Neural crest cell (in vitro differentiated cells): Measurements from ENCODE around the gene ACTN4. TPM values are rescaled to one million over a fixed set of nuclear protein-coding genes. Genes with fewer than 3 reads are reported as not detected.

Experiments
- DNase-seq: peaks from one replicate; pipeline ENCODE4 v3.0.0; 2021; ENCODE audit warnings: low read depth, mixed read lengths, low spot score
- H3K27ac Mint-ChIP-seq: one replicate; pipeline ENCODE4 v1.8.0; 2021; ENCODE audit warnings: mild to moderate bottlenecking, mixed read lengths; ENCODE audit not compliant: unreplicated experiment
- H3K27me3 Mint-ChIP-seq: 2 replicates; pipeline ENCODE4 v1.8.0; 2021; ENCODE audit warnings: low read depth, mild to moderate bottlenecking, mixed read lengths
- H3K36me3 Mint-ChIP-seq: 2 replicates; pipeline ENCODE4 v1.8.0; 2021; ENCODE audit warnings: low read depth, mild to moderate bottlenecking, mixed read lengths
- H3K4me1 Mint-ChIP-seq: 2 replicates; pipeline ENCODE4 v1.8.0; 2021; ENCODE audit warnings: mixed read lengths
- H3K4me3 Mint-ChIP-seq: one replicate; pipeline ENCODE4 v1.8.0; 2021; ENCODE audit warnings: mild to moderate bottlenecking, mixed read lengths
- H3K9me3 Mint-ChIP-seq: 2 replicates; pipeline ENCODE4 v1.8.0; 2021; ENCODE audit warnings: mixed read lengths
- total RNA-seq: library from RNA; stranded (reverse); gene quantifications from 2 replicates; pipeline ENCODE4 v1.2.1, GENCODE V29; 2021
- TF ChIP-seq, protein P1 (sequence below): fragments of 200-600 bp; sonication (generic); conservative IDR thresholded peaks from 2 replicates; pipeline ENCODE4 v1.5.0; 2021; ENCODE audit warnings: antibody characterized with exemption, mild to moderate bottlenecking

Gene ACTN4
- total RNA-seq, 1 donor from 2014 or later = 324 TPM

DNA sequence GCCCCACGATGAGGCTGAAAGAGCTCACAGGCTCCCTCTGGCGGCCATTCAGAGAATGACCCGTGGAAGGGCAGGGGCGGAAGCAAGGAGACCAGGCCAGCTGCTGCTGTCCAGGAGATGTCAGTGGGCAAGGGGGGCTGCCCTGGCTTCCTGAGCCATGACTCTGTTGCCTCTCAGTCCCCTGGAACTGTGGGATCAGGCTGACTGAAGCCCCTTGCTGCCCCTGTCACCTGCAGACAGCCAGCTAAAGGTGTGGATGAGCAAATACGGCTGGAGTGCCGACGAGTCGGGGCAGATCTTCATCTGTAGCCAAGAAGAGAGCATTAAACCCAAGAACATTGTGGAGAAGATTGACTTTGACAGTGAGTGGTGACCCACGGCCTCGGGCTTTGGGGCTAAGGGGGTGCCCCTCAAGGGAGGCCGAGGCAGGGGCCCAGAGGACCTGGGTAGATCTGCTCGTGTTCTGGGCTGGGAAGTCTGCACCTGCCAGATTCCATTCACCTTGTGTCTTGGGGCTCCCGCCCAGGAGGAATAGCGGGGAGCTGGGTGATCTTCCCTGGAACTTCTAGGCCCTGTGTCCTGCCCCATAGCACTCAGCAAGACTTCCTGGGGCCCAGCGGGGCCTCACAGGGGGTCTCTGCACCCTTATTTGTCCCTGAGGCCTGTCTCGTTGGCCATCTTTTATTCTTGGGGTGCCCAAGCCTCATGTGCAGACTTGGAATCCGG, 12.5 kb upstream of the ACTN4 start:
- TF ChIP-seq, protein P1, sequence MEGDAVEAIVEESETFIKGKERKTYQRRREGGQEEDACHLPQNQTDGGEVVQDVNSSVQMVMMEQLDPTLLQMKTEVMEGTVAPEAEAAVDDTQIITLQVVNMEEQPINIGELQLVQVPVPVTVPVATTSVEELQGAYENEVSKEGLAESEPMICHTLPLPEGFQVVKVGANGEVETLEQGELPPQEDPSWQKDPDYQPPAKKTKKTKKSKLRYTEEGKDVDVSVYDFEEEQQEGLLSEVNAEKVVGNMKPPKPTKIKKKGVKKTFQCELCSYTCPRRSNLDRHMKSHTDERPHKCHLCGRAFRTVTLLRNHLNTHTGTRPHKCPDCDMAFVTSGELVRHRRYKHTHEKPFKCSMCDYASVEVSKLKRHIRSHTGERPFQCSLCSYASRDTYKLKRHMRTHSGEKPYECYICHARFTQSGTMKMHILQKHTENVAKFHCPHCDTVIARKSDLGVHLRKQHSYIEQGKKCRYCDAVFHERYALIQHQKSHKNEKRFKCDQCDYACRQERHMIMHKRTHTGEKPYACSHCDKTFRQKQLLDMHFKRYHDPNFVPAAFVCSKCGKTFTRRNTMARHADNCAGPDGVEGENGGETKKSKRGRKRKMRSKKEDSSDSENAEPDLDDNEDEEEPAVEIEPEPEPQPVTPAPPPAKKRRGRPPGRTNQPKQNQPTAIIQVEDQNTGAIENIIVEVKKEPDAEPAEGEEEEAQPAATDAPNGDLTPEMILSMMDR = peak; percentile 94

DNA sequence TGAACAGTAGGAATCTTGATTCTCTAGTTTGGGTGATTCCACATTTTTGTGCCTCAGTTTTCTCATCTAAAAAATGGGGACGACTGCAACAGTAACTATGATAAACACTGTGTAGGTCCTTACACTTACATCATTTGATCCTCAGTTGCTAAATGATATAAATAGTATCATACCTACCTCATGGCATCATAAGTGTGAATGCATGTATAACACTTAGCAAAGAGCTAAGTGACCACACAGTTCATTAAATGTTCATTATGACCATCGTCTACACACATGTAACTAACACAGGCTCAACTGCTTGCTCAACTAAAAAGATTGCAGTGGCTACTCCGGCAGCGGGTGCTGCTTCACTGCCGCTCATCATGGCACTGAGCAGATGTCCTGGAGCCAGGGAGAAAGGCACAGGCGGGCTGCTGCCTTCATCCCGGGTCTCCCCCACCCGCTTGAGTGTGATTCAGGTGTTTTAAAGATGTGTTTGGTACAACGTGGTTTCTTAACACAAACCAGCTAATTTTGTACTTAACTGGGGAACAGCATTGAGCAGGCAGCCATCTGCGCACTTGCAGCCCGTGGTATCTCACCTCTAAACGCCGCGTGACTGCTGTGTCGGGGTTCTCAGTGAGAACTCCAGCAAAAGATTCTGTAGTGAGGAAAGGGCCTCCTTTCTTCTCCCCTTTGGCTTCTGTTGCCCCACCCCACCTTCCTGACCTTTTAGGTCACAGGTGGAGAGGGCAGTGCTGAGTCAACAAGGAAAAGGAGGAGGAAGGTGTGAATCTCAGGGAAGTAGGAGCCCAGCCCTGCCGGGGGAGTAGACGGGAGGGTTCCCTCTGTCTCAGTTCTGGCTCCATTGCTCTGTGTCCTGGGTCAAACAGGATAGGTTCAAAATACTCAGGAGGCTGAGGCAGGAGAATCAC, 11.7 kb upstream of the ACTN4 start:
- Mint-ChIP-seq H3K4me3 (no peak overlapping the region), H3K9me3 (no peaks in the 10 kb centered on the region), H3K36me3 (peaks cover 7% of the 10 kb centered on the region), H3K4me1 (peaks cover 7% of the 10 kb centered on the region), H3K27me3 (no peaks in the 10 kb centered on the region), H3K27ac (no peak overlapping the region)
- TF ChIP-seq, protein P1 = no peak
- no peak for DNase-seq

More for the DNA sequence above, 12.5 kb upstream of the ACTN4 start:
- H3K4me3 Mint-ChIP-seq = no peak overlapping the region
- H3K36me3 Mint-ChIP-seq = peaks cover 7% of the 10 kb centered on the region
- H3K27ac Mint-ChIP-seq = peak overlapping the region; percentile 6
- H3K9me3 Mint-ChIP-seq = no peaks in the 10 kb centered on the region
- H3K4me1 Mint-ChIP-seq = peaks cover 7% of the 10 kb centered on the region
- no peaks in the 10 kb centered on the region for H3K27me3 Mint-ChIP-seq
- peak; percentile 85 for DNase-seq

DNA sequence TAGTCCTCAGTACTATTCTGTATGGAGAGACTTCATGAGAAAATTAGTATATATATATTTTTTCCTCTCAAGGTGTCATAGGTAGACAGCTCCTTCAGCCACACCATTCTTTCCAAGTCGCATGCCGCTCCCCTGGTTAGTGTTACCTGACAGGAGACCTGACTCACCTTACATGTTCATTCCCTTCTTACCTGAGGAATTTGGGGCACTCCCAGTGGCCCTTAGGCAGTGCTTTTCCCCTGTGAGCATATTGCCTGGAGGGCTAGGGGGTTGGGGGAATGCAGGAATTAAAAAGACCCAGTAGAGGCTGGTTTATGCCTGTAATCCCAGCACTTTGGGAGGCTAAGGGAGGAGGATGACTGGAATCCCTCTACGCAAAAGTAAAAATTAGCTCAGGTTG, 9.0 kb upstream of the ACTN4 start:
- TF ChIP-seq, protein P1 = no peak
- Mint-ChIP-seq H3K27me3 (no peaks in the 10 kb centered on the region), H3K4me3 (no peak overlapping the region), H3K36me3 (peaks cover 2% of the 10 kb centered on the region), H3K27ac (no peak overlapping the region), H3K9me3 (no peaks in the 10 kb centered on the region), H3K4me1 (peaks cover 12% of the 10 kb centered on the region)
- DNase-seq = no peak

DNA sequence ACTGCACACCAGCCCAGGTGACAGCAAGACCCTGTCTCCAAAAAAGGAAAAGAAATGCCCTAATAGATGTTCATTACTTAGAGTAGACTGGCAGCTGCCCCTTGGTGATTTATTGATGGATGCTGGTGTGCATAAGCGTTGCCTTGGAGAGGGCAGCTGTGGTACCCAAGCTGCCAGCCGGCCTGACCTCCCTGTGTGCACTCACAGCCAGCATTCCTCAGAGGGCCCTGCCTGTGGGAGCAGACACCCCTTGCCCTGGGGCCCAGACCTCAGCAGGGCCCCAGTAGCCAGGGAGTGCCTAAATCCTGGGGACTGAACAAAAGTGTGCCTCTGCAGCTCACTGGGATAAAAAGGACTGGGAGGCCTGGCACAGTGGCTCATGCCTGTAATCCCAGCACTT, 7.8 kb upstream of the ACTN4 start:
- DNase-seq = no peak
- Mint-ChIP-seq H3K27me3 (no peaks in the 10 kb centered on the region), H3K9me3 (no peaks in the 10 kb centered on the region), H3K27ac (no peak overlapping the region), H3K36me3 (peaks cover 2% of the 10 kb centered on the region), H3K4me1 (peaks cover 11% of the 10 kb centered on the region), H3K4me3 (no peak overlapping the region)
- TF ChIP-seq, protein P1 = no peak

DNA sequence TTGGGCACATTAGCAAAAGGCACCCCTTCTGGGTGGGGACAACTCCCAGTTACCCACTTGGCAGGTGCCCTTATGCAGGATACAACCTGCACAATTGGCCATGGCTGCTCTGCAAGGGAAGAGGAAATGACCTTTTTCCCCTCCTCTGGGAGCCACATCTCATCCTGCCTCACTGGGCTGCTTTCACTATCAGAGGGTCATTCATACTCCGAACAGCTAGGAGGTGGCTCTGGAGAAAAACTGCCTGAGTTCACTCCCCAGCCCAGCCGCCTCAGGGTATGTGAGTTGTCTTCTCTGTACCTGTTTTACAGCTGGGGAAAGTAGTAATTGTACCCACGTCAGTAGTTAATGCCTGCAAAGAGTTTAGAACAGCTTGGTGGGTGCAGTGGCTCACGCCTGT, 7.1 kb upstream of the ACTN4 start:
- Mint-ChIP-seq H3K27ac (peak overlapping the region; percentile 27), H3K9me3 (no peaks in the 10 kb centered on the region), H3K36me3 (no peaks in the 10 kb centered on the region), H3K27me3 (no peaks in the 10 kb centered on the region), H3K4me3 (no peak overlapping the region), H3K4me1 (peaks cover 9% of the 10 kb centered on the region)
- no peak for DNase-seq
- TF ChIP-seq, protein P1 = no peak
